ENCODE results near the gene PPIL6.

The PPIL6 gene

DNA sequence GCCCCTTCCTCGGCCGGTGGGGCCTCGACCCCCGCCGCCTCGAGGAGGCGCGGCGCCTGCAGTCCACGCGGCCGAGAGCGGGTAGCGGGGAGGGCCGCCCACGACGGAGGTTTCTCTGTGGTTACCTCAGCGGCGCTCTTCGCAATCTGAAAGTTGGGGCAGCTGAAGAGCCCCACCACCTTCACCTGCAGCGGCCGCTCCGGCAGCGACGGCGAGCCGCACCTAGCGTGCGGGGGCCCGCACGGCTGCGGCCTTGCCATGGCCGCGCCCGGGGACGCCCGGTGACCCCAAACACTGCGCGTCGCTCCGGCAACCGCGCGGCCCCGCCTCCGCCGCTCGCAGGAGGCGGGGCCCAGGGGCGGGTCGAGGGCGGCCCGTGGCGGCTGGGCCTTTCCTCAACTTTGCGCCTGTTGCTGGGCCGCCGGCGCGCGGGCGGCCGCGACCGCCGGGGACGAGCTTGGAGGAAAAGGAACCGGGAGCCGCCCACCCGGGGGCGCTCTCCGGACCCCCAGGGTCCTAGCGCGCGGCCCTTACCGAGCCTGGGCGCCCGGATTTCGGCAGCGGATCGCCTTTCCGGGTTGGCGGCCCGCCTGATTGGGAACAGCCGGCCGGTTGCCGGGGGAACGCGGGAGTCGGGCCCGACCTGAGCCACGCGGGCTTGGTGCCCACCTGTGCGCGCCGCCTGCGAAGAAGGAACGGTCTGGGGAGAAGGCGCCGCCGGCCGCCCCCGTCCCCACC lies at the start of gene PPIL6, which contains the start of gene SMPD2:
PPIL6 (minus strand) TSS at position 298 of the 738 bp plus-strand sequence; CDS start at position 260, 38 bp downstream.
SMPD2 (plus strand) TSS at position 394 of the 738 bp plus-strand sequence. CDS start 398 bp downstream, outside the sequence.
- DNase-seq (ENCODE audit: low read depth), result peak; percentile 90

DNA sequence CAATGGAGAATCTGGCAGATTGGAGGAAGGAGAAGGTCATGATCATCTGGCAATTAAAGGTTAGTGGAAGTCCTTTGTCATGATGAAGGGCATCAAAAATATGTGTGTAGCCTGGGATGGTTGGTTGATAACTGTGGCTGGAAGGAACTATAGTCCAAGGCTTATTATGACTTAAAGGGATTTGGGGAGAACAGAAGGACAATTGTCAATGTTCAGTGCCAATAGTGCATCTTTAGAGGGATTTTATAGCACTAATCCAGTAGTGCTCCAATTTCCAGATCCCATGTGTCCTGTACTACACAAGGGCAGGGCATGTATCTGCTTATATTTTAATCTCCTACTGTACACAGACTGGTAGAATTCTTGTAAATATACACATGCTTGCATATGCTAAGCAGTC lies 47.6 kb upstream of the PPIL6 start:
- no peak for DNase-seq (ENCODE audit: low read depth)

DNA sequence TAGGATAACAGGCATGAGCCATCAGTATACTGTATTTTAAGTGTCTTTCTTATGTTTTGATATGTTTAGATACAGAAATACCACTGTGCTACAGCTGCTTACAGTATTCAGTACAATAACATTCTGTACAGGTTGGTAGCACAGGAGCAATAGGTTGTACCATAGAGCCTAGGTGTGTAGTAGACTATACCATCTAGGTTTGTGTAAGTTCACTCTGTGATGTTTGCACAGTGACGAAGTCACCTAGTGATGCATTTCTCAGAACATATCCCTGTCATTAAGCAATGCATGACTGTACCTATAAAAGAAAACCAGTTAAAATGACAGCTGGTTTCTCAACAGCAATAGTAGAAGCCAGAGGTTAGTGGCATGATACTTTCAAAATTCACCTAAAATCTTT lies 45.6 kb upstream of the PPIL6 start:
- DNase-seq (ENCODE audit: low read depth), result no peak

DNA sequence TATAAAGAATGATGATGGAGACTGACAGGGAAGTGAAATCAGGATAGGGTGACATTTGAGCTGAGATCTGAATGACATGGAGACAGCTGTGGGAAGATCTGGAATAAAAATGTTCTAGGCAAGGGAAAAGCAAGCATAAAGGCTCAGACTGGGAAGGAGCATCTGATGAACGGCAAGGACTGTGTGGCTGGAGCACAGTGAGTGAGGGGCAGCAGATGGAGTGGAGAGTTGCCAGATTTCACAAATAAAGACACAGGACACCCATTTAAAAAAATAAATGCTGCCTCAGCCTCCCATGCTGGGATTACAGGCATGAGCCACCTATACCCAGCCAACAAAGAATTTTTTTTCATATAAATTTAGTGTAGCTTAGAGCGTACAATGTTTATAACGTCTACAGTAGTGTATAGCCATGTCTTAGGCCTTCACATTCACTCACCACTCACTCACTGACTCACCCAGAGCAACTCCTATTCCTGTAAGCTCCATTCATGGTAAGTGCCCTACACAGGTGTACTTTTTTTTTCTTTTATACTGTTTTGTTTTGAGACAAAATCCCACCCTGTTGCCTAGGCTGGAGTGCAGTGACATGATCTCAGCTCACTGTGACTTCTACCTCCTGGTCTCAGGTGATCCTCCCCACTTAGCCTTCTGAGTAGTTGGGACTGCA lies 45.0 kb upstream of the PPIL6 start:
- no peak for DNase-seq (ENCODE audit: low read depth)

DNA sequence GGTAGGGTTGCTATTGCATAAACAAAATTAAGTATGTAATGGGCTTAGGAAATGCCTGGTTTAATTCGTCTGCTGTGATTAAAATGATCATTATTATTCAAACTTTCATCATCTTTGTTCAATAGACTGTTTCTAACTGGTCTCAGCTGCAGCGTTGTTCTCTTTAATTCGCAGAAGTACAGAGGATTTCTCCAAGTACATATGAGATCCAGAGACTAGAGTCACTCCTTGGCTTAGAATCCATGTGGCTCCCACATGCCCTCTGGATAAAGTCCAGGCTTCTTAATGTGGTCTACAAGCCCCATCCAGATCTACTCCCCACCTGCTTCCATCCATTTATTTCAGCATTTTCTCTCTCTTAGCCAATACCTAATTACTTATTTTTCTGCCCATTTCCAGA lies 43.7 kb upstream of the PPIL6 start:
- DNase-seq (ENCODE audit: low read depth), result no peak

DNA sequence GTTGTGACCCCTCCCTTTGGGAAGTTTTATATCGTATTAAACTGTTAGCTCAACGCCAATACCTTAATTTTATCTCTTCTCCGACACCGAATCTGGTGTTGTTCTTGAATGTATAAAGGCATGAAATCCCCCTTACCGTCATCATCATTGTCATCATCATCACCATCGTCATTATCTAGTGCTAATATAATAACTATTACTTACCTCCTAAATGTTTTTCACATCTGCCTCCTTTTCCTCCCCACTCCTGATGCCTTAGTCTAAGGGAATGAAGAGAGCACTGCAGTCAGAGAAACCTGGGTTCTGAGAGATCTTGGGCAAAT lies 43.3 kb upstream of the PPIL6 start:
- DNase-seq (ENCODE audit: low read depth), result no peak

DNA sequence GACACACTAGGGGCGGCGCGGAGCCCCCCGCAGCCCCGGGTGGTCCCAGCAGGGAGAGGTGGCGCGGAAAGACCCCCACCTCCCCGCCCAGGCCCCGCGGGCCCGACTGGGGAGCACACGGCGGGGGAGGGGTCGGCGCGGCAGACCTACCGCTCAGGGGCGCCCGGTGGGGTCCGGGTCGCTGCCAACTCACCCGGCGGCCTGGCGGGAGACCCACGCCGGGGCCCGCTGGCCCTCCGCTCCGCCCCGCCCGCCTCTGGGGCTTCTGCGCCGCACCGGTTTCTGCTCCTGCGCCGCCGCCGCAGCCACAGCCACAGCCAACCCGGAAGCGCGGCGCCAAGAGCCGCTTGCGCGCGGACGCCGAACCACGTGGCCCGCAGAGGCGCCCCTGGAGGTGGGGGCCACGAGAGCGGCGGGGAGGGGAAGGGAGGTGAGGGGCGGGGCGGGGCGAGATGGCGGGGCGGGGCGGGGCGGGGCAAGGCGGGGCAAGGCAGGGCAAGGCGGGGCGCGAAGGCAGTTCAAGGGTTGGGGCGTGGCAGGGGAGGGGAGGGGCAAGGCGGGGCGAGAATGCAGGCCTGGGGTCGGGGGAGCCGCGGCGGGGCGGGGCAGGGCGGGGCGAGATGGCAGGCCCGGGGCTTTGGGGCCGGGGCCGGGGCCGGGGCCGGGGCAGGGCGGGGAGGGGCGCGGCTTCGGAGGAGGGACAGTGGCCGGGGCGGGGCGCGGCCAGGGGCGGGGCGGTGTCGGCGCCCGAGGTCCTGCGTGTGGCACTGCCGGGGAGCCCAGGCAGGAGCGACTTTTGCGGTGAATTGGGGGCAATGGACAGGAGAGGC lies 42.7 kb upstream of the PPIL6 start, which contains the start of gene ZBTB24:
ZBTB24 (minus strand) TSS at position 315 of the 830 bp plus-strand sequence. CDS start 1,193 bp downstream, outside the sequence.
- DNase-seq (ENCODE audit: low read depth), result peak; percentile 90

DNA sequence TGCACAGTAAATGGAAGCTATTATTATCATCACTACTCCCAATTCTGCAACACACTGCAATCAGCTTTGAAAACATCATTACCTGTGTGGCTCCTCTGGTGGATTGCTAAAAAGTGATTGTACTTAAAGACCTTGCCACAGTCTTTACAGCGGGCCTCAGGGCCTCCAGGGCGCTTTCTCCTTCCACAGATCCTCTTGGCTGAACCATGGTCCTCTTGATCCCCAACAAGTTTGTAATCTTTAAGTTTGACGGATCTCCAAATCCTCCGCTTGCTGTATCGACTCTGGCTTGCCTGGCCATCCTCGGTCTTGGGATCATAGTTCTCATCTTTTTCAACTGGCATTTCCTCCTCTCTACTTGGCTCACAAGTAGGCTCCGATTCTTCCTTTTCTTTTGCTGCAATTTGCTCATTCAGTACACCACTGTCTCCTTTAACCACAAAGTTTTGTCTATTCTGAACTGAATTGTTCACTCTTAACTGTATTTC lies 40.6 kb upstream of the PPIL6 start:
- DNase-seq (ENCODE audit: low read depth), result no peak

DNA sequence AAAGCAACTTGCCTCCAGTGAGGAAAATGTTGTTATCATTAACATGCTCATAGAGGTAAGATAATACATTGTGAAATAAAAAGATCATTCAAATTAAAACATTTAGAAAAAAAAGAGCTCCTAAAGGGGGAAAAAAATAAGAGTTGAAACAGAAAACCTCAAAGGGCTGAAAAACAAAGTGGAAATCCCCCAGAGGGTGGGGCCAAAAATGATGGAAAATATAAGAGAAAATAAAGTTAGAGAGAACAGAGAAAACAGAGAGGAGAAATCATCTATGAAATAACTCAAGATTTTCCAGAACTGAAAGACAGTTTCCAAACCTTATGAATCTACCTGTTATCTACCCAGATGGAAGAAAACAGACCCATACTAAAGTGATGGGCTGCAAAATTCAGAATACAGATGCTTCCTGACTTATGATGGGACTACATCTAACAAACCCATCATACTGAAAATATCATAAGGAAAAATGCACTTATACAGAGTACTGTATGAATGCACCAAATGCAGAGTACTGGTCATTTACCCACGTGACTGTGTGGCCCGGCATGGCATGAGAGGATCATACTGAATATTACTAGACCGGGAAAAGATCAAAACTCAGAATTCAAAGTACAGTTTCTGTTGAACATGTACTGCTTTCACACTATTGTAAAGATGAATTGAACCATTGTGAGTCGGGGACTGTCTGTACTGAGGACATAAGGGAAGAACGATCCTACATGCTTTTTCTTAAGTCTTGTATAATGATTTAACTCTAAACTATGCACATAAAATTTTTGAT lies 38.6 kb upstream of the PPIL6 start:
- DNase-seq (ENCODE audit: low read depth), result no peak

DNA sequence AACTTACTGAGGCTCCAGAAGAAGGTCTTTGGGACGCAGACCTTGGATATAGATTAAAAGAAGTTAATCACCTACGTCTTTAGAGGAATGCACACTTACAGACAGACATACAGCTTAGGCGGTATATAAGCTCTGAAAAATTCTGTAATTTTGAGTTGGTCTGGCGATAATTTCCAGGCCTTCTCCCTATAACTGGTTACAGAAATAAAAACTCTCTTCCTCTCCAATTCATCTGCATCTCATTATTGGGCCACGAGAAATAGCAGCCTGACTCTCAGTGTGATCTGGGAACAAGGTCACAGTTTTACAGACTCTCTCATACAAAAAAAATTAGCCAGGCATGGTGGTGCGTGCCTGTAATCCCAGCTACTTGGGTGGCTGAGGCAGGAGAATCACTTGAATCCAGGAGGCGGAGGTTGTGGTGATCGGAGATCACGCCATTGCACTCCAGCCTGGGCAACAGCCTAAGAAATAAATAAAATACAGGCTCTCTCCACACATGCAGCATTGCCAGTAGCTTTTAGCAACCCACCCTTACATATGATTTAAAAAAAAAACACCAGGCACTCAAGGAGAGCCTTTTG lies 37.9 kb upstream of the PPIL6 start:
- peak; percentile 74 for DNase-seq (ENCODE audit: low read depth)

DNA sequence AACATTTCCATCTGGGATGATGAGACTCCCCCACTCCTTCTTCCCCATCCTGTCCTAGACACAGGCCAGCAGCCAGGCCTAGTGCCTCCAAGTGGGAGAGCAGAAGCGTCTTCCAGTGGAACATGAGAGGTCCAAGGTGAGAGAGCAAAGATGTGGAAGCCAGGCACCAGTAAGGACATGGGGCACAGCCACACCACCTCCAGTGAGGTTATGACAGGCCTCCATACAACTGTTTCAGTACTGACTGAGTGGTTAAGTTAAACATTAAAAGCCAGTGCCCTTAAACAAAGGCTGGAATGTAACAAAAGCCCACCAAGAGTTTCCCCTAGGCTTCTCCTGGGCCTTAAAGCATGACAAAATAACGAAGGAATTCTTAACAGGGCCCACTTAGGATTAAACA lies 37.3 kb upstream of the PPIL6 start:
- no peak for DNase-seq (ENCODE audit: low read depth)

DNA sequence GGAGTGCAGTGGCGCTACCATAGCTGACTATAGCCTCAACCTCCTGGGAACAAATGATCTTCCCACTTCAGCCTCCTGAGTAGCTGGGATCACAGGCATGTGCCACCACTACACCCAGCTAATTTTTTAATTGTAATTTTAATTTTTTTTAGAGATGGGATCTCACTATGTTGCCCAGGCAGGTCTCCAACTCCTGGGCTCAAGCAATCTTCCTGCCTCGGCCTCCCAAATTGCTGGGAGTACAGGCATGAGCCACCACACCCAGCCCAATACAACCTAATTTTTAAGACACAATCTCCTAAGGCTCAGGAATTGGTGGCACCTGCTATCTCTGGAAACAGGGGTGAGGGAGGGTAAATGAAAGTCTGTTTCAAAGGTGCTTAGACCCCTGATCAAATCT lies 36.8 kb upstream of the PPIL6 start:
- no peak for DNase-seq (ENCODE audit: low read depth)

DNA sequence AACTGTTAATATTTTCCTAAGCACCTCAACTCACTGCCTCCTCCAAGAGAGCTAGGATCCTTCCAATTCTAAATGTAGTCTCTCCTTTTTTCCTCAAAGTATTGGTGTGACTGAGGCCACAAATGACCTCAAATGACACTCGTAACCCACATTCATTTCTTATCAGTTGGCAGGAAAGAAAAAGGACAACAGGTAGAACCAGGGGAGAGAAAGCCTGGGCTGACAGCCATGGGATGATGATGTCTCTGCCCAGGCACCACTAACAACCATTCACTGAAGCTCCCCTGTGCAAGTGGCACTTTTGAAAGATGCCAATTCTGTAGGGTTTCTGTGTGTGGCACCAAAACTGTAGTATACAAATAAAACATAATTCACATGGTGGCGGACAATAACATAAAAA lies 35.2 kb upstream of the PPIL6 start:
- no peak for DNase-seq (ENCODE audit: low read depth)

DNA sequence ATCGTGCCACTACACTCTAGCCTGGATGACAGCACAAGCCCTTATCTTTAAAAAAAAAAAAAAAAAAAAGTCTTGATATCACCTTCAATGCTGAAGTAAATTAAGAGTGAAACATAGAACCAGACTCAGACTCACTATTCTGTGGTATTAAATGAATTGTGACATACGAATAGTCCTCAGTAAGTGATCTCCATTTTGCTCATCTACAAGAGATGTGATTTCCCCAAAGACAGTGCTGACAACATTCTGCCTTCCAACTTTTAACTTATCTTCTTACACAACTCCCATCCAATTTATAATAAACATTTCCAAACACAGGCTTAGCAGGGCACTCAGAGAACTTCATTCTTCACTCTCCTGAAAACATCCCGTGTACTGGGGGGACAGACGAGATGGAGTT lies 34.6 kb upstream of the PPIL6 start:
- DNase-seq (ENCODE audit: low read depth), result no peak

DNA sequence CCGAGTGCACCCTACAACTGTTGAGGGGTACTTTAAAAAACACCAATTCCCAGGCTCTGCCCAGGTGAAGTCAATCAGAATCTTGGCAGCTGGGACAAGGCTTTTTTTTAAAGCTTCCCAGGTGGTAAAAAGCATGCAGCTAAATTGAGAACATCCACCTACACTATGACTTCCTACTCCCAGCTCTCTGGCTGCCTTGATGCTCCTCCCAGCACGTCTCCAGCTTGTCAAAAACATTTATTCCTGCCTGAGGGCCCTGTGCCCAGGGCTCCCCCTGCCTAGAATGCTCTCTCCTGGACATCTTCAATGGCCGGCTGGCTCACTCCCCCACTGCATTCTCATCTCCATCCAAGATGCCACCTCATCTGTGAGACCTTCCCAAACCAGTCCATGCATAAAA lies 32.7 kb upstream of the PPIL6 start:
- DNase-seq (ENCODE audit: low read depth), result no peak

DNA sequence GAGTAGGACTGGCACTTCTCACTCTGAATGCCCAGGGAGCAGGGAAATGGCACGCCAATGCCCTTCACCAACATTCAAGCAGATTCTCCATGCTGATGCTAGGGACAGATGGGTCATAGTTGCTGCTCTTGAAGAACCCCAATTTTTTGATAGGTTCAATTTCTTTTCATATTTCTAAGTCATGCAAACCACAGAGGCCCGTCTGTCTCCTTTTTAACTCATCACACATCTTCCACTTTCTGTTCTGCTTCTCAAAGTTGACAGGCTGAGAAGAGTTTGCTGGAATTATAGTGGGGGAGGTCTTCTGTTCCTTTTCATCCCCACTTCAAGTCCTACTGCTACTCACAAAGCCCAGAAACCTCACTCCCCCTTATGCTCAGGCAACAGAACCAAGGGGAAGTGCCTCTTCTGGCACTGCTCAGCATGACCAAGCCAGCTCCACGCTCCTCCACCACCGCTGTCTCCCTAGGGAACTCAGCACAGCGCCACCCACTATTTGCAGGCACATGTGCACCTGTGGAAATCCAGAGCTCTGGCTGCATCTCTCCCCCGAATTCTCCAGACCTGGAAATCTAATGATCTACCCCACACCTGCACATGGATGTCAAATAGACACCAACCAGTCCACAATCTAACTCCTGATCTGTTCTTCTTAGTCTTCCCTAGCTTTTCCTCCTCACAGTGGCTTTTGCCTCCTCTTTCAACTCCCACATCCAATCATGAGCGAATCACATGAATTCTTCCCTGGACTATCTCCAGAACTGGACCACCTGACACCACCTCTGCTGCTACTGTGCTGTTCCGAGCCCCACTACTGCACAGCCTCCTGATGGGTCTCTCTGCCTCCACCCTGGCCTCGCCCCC lies 31.9 kb upstream of the PPIL6 start:
- no peak for DNase-seq (ENCODE audit: low read depth)

DNA sequence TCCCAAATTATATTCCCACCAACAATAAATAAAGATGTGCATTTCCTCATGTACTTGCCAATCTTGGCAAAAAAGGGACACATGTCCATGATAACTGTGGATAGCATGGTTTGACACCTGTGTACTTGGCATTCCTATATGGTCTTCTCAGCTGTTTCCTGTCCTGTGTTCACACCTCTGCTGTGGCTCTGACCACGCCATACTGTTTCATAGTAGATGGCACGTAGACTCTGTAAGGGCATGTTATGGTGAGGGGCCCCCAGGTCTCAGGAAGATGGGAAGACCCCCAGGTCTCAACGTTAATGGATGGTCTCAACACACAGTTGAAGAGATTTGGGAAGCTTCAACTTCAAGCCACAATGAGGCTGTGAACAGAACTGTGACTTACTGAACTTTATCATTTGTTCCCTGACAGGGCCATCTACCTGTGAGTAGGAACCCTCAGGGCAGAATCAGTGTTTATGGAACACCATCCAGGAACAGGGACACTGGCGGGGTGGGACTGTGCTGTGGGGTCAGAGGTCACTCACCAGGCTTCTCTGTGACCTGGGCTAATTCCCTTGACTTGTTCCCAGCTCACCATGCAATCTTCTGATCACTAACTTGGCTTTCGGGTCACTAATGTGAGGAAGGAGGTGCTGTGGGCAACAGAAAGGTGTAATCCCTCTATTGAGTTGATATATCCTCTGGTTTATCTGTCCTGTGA lies 30.8 kb upstream of the PPIL6 start:
- no peak for DNase-seq (ENCODE audit: low read depth)

DNA sequence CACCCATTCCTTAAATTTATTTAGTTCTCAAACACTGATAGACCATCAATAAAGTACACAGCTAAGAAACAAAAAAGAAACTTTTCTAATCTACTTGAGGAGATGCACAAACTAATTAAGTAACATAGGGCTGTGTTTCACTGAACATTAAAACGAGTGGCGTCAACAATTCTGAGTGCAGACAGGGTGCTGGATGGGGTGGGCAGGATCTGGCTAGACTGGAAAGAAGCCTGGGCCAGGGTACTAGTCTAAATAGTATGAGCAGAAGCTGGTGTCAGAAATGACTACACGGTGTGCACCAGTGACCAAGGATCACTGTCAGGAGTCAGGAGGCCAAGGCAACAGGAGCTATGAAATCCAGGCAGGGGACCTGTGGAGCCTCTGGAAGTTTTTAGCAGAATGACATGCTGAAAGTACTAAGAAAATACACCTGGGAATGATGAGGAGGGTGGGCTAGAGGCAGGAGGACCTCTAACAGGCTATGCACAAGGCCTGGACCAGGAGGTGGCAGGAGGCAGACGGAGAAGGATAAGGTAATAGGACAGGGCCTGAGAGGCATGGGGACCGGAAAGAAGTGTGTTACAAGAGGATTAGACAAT lies 29.3 kb upstream of the PPIL6 start:
- no peak for DNase-seq (ENCODE audit: low read depth)

DNA sequence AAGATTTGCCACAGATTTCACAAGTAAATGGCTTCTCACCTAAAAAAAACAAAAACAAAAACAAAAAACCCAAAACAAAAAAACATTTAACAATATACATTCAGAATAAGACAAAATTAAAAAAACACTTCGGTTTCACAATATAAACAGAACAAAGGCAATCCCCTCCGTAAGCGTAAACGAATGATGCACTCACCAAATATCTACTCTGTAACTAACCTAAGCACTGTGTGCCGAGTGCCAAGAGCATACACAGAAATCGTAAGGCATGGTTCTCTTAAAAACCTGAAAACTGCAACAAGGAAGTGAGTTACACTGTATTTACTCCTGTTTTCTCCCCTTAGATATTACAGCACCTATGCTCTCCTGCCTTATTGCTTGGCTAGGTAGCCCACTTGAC lies 27.3 kb upstream of the PPIL6 start:
- peak; percentile 18 for DNase-seq (ENCODE audit: low read depth)

Data from fibroblast of gingiva (primary cell).